OCI-LY7 (cell line): Measurements from ENCODE around the gene EPAS1. TPM values are rescaled to one million over a fixed set of nuclear protein-coding genes. Genes with fewer than 3 reads are reported as not detected.

ENCODE experiments used
- BruUV-seq: library from RNA; stranded (reverse); fragments of 400-500 nt; replicated peaks from 2 replicates; lab custom pipeline; 2021; lab: Mats Ljungman, UMichigan
- CTCF ChIA-PET: fragments of 300-600 bp; sonication (Branson Sonifier 250); formaldehyde crosslinking; loops from one replicate; lab custom pipeline; 2022; ENCODE audit warnings: antibody characterized with exemption; ENCODE audit not compliant: unreplicated experiment; lab: Charles Lee
- POLR2A ChIA-PET: fragments of 300-600 bp; sonication (Branson Sonifier 250); formaldehyde crosslinking; loops from one replicate; lab custom pipeline; 2022; ENCODE audit warnings: antibody characterized with exemption; lab: Charles Lee
- DNase-seq: peaks from one replicate; pipeline ENCODE4 v3.0.0-alpha.2; 2015; ENCODE audit warnings: low spot score
- H2AFZ ChIP-seq: fragments of 200-600 bp; sonication (generic), shearing (Covaris generic); 2 replicates; pipeline ENCODE4 v1.6.1; 2014; ENCODE audit warnings: mild to moderate bottlenecking, antibody characterized with exemption, low read length, moderate library complexity
- H3K27ac ChIP-seq: fragments of 200-600 bp; sonication (generic); 2 replicates; pipeline ENCODE4 v1.5.1; 2014; ENCODE audit warnings: mixed run types, low read depth, mild to moderate bottlenecking, moderate library complexity, low read length, inconsistent platforms; ENCODE audit not compliant: poor library complexity, severe bottlenecking
- H3K36me3 ChIP-seq: fragments of 200-600 bp; sonication (generic); 2 replicates; pipeline ENCODE4 v1.6.1; 2014; ENCODE audit warnings: mild to moderate bottlenecking, antibody characterized with exemption, low read length, moderate library complexity, mixed read lengths; ENCODE audit not compliant: insufficient read depth
- H3K4me1 ChIP-seq: fragments of 200-600 bp; sonication (generic); 2 replicates; pipeline ENCODE4 v1.5.1; 2014; ENCODE audit warnings: mild to moderate bottlenecking, low read length; ENCODE audit not compliant: insufficient read depth, poor library complexity, severe bottlenecking
- H3K4me2 ChIP-seq: fragments of 200-600 bp; sonication (generic); 2 replicates; pipeline ENCODE4 v1.6.1; 2014; ENCODE audit warnings: mild to moderate bottlenecking, low read length
- H3K4me3 ChIP-seq: fragments of 200-600 bp; sonication (generic); 2 replicates; pipeline ENCODE4 v1.5.1; 2014; ENCODE audit warnings: mild to moderate bottlenecking, low read depth, low read length; ENCODE audit not compliant: poor library complexity, severe bottlenecking
- H3K79me2 ChIP-seq: fragments of 200-600 bp; sonication (generic); 2 replicates; pipeline ENCODE4 v1.6.1; 2016; ENCODE audit warnings: low read depth, mild to moderate bottlenecking, low read length, moderate library complexity, mixed read lengths; ENCODE audit not compliant: insufficient read depth
- H3K9me2 ChIP-seq: fragments of 200-600 bp; sonication (generic); 2 replicates; pipeline ENCODE4 v1.6.1; 2016; ENCODE audit warnings: mild to moderate bottlenecking, low read length, mixed read lengths; ENCODE audit not compliant: insufficient read depth
- H3K9me3 ChIP-seq: fragments of 200-600 bp; sonication (generic); 2 replicates; pipeline ENCODE4 v1.6.1; 2014; ENCODE audit warnings: mild to moderate bottlenecking, mixed run types, low read length, mixed read lengths
- H4K20me1 ChIP-seq: fragments of 200-600 bp; sonication (generic); 2 replicates; pipeline ENCODE4 v1.6.1; 2014; ENCODE audit warnings: mild to moderate bottlenecking, antibody characterized with exemption, low read length, moderate library complexity, mixed read lengths; ENCODE audit not compliant: insufficient read depth
- CTCF ChIP-seq: fragments of 200-600 bp; sonication (generic); conservative IDR thresholded peaks from 2 replicates; pipeline ENCODE4 v1.5.1; 2014; ENCODE audit warnings: mild to moderate bottlenecking, antibody characterized with exemption, low read length, moderate library complexity, mixed read lengths
- EZH2phosphoT487 ChIP-seq: fragments of 200-600 bp; sonication (generic); IDR thresholded peaks from 2 replicates; pipeline ENCODE4 v1.6.1; 2018; ENCODE audit warnings: low read depth, borderline replicate concordance, mild to moderate bottlenecking, mixed run types, antibody characterized with exemption, low read length, moderate library complexity, mixed read lengths
- intact Hi-C: fragments of 100-400 bp; cut with micrococcal nuclease; formaldehyde crosslinking; loops from one replicate; pipeline ENCODE4 v1.10.0; 2022; ENCODE audit not compliant: unreplicated experiment
- total RNA-seq, 2 experiments: library from RNA; depleted of rRNA in 1 of 2; stranded (reverse); fragments of >200 nt in 1 of 2; shearing (Covaris generic) in 1 of 2; gene quantifications; 2 replicates each; pipeline ENCODE4 v1.2.3, GENCODE V29; 2014 to 2022

The EPAS1 gene
- total RNA-seq, 2 experiments from 2014 or later, result 0.74 TPM; not detected in 1

GRCh38 chr2:46318579-46319460, 21.6 kb downstream of the EPAS1 start:
- intact Hi-C loops, result no loop called here
- Histone ChIP-seq H3K36me3 (no peaks in the 10 kb centered on the region), H3K79me2 (no peaks in the 10 kb centered on the region), H2AFZ (no peak overlapping the region), H3K27ac (no peak overlapping the region), H3K9me2 (no peaks in the 10 kb centered on the region), H4K20me1 (no peaks in the 10 kb centered on the region), H3K4me1 (no peaks in the 10 kb centered on the region), H3K9me3 (no peaks in the 10 kb centered on the region), H3K4me3 (no peak overlapping the region), H3K4me2 (no peak overlapping the region)
- ChIA-PET CTCF (no interaction called here), POLR2A (interaction anchor here (0.5 to 0.6 kb wide), 2 partner anchors 117 to 361 kb away, joined by 3 read pairs; no protein-coding TSS in a partner anchor)
- no peak for DNase-seq
- no TSS peak for BruUV-seq
- TF ChIP-seq CTCF, result no peak
- TF ChIP-seq EZH2phosphoT487, result no peak

GRCh38 chr2:46319711-46320110, 22.5 kb downstream of the EPAS1 start:
- Histone ChIP-seq H3K9me2 (no peaks in the 10 kb centered on the region), H2AFZ (no peak overlapping the region), H3K4me3 (no peak overlapping the region), H3K9me3 (no peaks in the 10 kb centered on the region), H3K79me2 (no peaks in the 10 kb centered on the region), H4K20me1 (no peaks in the 10 kb centered on the region), H3K4me1 (no peaks in the 10 kb centered on the region), H3K36me3 (no peaks in the 10 kb centered on the region), H3K27ac (no peak overlapping the region), H3K4me2 (no peak overlapping the region)
- ChIA-PET CTCF (no interaction called here), POLR2A (no interaction called here)
- intact Hi-C loops, result no loop called here
- no TSS peak for BruUV-seq
- DNase-seq, result no peak
- no peak for TF ChIP-seq CTCF
- no peak for TF ChIP-seq EZH2phosphoT487

- Histone ChIP-seq H3K4me2 (no peak overlapping the region), H3K4me3 (no peak overlapping the region), H3K27ac (no peak overlapping the region), H3K79me2 (no peaks in the 10 kb centered on the region), H3K4me1 (no peaks in the 10 kb centered on the region), H4K20me1 (no peaks in the 10 kb centered on the region), H2AFZ (no peak overlapping the region), H3K9me3 (no peaks in the 10 kb centered on the region), H3K9me2 (no peaks in the 10 kb centered on the region), H3K36me3 (no peaks in the 10 kb centered on the region)
- no peak for TF ChIP-seq CTCF
- TF ChIP-seq EZH2phosphoT487, result no peak
- POLR2A ChIA-PET, result no interaction called here
- intact Hi-C loops, result no loop called here
- no peak for DNase-seq
- CTCF ChIA-PET, result no interaction called here
- no TSS peak for BruUV-seq
Observed at GRCh38 chr2:46320141-46320567, 22.9 kb downstream of the EPAS1 start.
